HuH-7 (cell line): ENCODE results near the gene NFATC3.
A peak's percentile ranks its signal among the peaks of the same experiment; 100 is the strongest.

Experiments used
- DNase-seq: peaks from one replicate; pipeline ENCODE4 v3.0.0; 2011; ENCODE audit warnings: low spot score

Gene NFATC3

DNA sequence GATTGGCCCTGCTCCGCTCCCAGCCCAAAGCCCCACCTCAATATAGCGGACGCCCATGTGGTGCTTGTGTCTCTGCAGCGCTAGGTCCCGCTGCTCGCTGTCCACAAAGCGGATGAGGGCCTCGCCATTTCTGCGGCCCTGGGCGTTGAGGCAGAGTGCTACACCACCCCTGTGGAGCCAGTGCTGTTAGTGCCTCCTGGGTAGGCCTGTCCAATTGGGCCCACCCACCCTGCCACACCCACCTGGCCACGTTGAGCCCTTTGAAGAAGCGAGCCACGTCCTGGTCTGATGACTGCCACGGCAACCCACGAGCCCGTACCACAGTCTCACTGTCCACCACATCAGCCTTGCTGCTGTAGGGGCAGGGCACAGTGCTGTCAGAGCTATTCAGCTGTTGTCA lies 147.2 kb downstream of the NFATC3 start:
- DNase-seq, result no peak

DNA sequence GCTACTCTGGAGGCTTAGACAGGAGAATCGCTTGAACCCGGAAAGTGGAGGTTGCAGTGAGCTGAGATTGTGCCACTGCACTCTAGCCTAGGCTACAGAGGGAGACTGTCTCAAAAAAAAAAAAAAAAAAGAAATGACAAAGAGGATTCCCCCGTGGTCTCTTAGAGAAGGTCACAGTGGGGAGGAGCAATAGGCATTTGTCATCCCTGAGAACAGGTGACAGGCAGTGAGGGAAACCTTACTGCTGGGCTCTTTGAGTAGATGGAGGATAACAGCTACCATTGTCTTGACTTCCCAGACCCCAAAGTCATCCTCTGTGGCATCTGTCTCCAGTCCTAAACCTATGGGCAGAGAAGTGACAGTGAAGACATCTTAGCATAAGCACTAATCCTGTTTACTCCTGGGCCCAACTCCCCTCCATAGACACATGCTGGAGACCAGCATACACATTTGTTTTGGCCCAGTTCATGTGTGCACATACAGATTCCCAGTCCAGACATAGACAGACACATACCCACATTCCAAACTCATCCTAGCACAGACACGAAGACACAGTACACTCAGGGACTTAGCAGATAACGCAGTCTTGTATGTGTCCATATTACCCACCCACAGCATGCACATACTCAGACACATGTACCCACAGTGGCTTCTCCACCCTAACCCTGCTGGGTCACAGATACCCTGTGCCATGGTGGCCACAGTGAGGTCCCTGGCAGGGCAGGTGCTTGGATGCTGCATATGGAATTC lies 148.1 kb downstream of the NFATC3 start:
- no peak for DNase-seq

DNA sequence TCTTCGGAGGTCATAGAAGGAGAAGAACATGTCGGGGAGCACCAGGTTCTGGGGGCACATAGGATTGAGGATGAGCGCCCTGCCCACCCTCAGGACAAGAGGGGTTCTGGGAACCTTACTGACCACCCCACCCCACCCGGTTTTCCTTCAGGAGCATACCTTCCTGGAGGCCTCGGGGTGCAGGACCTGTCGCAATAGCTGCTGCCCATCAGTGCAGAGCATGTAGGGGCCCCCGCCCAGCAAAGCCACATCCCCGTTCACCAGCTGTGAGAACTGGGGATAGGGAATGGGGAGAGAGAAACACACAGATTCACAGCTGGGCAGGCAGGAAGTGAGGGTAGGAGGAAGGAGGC lies 148.6 kb downstream of the NFATC3 start:
- no peak for DNase-seq

DNA sequence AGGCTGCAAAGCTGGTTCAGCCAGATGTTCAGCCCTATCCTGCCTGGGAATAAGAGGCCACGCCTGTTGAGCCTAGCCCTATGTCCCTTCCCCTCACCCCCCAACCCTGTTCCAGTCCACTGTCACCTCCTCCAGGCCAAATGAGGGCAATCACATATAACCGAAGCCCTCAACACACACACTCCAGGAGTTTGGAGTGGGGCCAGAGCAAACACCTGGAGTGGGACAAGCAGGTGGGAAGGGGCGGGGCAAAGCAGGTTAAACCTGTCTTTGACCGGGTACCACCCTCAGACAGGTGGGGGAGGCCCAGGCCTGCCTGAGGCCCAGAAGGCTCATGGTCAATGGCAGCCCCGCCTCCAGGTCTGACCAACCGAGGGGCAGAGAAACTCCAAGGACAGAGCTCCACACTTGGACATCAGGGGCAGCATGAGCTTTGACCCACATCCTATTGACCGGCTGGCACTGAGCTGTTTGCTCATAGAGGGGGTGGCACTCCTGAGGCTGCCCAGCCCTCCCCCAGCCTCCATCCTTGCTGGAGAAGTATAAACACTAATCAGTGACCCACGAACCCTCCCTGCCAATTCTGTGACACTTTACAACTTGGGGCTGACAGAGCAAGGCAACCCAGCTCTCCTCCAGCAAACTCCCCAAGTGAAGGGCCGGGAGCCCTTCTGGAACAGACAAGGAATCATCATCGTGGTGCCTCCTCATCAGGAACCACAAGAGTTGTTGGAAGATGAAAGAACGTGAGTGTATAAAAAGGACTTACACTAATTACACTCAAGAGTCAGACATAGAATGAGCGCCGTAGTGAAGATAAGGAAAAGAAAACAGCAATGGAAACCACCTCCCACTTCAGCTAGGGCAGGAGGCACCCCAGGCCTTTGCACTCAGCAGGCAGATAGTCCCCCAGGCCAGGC lies 149.3 kb downstream of the NFATC3 start:
- DNase-seq, result no peak

DNA sequence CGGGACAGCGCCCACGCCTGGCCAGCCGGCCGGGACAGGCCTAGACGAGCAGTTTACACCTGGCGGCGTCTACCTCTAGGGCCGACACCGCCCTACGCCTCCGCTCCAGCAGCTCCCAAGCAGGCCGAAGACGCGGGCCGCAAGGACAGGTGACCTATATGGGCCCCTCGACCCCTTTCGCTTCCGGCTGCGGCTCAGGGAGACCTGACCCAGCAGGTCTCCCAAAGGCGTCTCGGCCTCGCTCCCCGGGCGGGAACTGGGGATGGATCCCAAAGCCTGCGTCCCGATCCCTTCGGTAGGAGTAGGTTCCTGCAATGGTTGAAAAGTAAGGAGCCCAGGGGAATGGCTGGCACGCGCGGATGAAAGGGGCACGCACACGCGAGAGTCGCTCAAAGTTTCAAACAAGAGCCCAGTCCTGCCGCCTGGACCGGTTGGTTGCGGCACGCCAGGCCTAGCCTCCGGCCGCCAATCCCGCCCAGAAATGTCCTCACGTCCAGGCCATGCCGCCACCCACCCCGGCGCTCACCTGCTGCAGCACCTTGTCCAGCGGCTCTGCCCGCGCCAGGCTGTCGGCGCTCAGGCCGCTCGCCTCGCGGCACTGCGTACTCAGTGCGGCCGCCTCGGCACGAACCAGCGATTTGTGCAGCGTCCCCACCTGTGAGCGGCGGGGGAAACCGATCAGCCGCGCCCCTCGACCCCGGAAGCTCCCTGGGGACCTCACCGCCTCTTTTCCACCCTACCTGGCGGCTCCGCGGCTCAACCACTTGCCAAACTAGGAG lies 150.1 kb downstream of the NFATC3 start:
- peak; percentile 68 for DNase-seq

DNA sequence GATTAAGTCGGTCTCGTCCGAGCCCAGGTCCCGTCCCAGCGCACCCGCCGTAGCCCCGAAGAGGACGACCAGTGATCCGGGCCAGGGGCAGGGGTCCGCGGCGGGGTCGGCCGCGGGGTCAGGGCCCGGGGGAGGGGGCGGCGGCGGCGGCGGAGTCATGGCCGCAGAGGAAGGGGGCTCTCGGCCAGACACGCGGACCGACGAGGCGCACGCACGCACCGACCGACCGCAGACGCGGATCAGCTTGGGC lies 150.6 kb downstream of the NFATC3 start, which contains the start of gene ESRP2:
Gene ESRP2, minus strand, starts transcription at position 241 of the 250 bp plus-strand sequence. Its CDS starts 82 bp downstream, at position 159.
- no peak for DNase-seq

DNA sequence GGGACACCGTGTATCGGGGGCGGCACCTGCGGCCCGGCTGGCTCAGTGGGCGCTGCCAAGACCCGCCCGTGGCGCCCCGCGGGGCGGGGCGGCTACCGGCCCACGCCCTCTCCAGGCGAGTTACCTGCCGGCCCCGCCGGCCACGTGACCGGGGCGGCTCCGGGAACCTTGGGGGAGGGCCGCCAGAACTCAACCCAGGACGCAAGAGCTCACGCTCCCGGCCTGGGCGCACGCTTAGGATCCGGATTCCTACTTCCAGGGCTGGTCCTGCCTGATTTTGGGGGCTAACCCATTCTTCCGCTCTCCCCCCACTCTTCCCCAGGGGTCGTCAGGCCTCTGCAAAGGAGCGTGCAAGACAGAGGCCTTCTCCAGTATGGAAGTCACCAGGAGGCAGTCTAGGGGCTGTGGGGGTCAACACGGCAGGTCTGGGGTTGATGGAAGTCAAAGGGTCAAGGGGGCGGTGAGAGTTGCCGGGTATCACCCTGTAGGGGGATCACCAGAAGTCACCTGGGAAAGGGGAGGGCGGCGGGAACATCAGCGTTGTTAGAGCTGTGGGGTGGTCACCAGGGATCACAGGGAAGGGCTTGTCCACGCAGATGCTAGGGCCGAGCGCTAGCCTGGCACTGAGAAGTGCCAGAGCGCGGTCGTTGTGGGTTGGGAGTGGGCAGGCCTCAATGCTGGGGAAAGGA lies 151.1 kb downstream of the NFATC3 start:
- DNase-seq, result peak; percentile 86

DNA sequence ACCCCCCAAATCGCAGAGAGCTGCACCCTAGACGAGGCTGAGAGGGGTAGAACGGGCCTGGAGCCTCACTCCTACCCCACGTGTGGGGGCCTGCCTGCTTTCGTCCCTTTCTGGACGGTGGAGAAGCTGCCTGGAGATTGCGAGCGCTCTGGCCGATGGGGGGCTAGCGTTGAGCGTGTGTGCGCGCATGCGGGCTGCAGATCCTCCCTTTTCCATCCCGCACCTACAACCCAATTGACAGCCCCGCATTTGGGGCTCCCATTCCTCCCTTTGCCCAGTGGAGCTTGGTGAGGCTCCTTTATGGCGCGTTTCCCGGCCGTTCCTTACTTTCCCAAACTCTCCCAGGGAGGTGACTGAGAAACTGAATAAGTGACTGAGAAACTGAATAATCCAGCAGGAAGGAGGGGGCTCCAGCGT lies 151.7 kb downstream of the NFATC3 start:
- DNase-seq, result peak; percentile 56

DNA sequence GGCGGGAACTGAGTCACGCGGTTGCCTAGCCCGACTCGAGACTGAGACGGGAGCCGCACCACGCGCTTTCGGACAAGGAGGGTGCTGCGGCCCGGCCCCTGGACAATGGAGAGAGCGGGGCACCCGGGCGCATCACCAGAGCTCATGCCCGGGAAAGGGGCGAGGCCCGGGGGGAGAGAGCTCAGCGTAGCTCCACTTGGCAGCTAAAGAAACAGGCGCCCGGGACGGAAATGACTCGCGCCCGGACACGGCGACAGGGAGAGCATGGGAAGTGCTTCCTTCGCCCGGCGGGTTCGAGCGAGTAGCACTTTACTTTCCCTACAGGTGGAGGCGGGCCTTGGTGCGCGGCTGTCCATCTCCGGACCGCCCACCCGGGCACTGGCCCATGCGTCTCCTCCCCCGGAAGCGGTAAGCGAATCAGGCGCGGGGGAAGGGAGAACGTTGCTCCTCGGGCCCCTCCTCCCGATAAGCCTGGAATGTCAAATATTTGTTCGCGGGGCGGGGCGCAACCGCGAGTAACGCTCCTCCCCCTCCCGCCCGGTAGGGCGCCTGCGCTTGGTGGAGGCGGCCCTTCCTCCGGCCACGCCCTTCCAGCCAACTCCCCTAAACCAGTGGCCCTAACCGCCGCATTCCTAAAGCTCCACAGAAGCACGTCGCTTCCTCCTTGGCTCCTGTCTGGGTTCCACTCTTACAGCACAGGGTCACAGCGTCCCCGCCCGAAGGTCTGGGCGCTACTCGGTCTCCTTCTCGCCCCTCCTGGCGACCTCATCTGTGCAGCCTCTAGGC lies 152.3 kb downstream of the NFATC3 start:
- DNase-seq, result peak; percentile 98

DNA sequence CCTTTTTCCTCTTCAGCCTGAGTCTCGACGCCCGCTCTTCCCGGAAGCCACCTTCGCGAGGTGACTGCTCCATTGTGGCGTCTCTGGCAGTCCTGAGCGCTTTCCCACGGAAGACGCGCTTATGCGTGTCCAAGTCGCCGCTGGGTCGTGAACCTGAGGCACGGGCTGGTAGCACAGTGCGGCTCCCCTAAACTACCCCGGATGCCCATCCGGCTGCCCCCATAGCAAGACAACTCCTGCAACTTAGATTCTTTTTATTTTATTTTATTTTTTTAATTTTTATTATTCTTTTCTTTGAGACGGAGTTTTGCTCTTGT lies 152.8 kb downstream of the NFATC3 start:
- no peak for DNase-seq

DNA sequence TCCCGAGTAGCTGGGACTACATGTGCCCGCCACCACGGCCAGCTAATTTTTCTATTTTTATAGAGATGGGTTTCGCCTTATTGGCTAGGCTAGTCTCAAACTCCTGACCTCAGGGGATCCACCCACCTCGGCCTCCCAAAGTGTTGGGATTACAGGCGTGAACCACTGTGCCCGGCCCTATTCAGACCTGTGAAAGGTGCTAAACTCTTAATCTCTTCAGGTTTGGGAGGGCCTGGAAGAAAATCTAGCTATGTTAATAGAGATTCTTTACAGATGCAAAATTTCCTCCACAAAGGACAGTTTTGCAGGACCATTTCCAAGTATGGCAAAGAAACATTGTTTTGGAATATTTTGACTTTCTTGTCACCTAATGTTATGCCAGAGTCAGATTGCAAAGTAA lies 156.9 kb downstream of the NFATC3 start:
- DNase-seq, result no peak

DNA sequence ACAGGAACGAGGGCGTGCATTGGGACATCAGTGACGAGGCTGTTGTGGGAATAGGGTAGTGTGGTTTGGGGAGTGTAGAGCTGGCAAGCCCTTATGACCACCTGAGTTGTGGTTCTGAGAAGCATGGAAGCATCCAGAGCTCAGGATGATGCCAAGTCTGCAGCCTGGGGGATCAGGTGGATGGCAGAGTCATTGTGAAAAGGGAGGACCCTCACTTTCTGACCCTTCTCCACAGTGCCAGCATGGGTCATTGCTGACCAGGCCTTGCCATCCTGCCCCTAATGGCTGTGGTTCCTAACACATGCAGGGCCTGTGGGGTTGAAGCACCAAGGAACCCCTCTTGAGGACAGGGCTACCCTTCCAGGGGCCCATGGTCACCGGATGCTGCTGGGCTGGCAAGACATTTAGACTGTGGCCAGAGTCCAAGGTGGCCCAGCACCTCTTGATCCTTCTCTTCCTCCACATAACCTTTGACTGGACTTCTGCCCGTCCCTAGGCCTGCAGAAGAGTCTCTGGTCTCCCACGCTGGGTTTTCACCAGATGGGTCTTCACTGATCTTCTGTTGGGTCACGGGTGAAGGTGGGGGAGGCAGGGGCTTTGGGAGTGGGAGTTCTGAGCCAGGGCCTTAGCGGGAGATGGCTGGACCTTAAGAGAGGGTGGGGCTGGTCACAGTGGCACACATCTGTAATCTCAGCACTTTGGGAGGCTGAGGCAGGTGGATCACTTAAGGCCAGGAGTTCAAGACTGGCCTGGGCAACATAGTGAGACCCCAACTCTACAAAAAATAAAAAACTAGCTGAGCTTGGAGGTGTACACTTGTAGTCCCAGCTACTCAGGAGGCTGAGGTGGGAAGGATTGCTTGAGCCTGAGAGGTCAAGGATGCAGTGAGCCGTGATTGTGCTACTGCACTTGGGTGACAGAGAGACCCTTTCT lies 158.0 kb downstream of the NFATC3 start:
- DNase-seq, result no peak

DNA sequence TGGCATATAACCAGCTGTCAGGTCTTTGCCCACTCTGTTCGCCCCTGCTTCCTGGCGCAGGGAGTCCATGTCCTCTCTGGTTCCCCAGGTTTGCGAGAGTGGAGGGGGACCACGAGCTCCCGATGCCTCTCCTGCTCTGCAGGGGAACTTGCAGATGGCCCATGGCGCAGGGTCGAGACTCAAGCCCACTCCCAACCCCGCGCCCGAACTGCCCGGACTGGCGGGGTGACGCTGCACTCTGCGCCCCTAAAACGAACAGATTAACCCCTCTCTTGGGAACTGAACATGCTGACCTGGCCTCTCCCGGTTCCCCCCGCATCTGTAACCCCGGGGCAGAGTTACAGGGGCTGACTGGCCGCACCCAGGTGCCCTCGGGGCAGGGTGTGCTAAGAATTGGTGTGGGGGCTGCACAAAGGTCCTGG lies 159.3 kb downstream of the NFATC3 start:
- DNase-seq, result no peak

DNA sequence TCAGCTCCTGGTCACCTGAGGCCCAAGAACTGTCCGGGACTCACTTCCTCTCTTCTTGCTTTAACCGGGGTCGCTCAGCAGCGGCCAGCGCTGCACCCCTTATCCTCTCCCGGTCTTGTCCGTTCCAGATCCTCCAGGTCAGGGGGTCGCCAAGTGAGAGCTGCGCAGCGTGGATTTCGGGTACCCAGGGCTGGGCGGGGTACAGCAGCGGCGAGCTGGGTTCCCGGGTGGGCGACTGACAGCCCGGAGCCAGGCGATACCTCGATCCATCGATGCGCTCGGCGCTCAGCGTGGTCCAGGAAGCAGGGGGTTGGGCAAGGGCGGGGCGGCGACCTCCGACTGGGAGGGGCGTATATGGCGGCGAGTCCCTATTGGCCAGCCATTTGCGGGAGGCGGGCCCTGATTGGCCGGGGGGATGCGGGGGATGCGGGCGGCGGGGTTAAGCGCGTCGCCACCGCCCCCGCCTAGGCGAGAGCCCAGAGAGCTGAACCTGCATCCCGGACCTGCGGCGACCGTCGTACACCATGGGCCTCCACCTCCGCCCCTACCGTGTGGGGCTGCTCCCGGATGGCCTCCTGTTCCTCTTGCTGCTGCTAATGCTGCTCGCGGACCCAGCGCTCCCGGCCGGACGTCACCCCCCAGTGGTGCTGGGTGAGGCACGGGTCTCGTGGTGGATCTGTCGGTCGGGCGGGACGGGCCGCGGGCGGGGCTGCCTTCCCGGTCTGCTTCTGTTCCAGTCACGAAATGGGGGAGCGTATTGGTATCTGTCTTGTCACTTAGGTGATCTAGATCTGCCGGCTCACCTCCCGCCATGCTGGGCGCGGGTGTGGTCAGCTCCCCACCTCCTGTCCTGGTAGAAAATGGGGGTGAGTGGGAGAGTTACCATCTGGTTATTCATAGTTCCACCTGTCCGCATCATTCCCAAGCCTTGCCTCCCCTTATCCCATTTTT lies 160.0 kb downstream of the NFATC3 start, which contains the start of gene PLA2G15:
Gene PLA2G15, plus strand, starts transcription at position 471 of the 951 bp plus-strand sequence. Its CDS starts 54 bp downstream, at position 525.
- peak; percentile 99 for DNase-seq

DNA sequence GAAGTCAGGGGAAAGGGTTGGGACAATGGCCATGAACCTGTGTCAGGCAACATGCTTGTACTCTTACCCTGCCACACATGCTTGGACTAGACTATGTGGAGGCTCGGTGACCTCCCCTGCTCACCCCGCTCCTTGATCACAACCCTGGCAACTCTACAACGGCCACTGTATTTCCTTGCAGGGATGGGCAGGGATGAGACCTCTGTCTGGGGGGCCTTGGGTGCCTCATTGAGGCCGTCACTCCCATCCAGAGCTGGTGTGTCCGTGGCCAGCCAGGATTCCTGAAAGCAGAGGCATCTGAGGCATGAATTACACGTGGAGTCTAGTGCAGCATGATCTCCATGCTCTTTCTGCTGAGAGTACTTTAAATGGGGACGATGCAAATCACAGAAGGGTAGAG lies 161.0 kb downstream of the NFATC3 start:
- DNase-seq, result no peak

DNA sequence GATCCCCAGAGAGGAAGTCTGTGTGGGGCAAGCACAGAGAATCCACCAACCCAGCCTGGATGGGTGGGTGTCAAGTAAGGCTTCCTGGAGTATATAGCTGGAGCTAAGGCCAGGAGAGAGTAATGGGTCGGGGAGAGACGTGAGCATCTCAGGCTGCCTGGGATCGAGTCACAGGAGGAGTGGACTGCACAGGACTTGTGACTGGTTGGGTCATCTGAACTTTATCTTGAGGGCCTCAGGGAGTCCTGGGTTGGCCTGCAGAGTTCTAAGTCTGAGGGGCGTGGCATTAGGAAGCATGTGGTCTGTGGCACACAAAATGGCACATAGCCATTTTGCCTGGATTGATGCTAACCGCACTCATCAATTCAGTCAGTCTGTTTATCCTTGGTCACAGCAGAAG lies 161.5 kb downstream of the NFATC3 start:
- no peak for DNase-seq

DNA sequence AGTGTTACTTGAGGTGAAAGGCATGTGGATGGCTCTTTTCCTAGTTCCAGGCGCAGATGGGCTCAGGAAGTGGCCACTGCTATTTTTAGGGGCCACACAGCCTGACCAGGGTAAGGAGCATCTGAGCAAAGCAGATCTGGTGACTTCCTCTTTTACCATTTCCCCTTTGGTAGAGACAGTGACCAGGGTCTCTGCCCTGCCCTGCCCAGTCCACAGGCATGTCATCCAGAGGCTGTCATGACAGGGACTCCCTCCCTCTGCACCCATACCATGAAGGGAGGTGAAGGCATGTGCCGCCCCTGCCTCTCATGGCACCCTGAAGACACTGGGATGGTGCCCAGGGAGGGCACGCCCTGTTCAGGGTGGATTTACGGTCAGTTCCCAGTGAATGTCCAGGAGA lies 162.2 kb downstream of the NFATC3 start:
- no peak for DNase-seq

DNA sequence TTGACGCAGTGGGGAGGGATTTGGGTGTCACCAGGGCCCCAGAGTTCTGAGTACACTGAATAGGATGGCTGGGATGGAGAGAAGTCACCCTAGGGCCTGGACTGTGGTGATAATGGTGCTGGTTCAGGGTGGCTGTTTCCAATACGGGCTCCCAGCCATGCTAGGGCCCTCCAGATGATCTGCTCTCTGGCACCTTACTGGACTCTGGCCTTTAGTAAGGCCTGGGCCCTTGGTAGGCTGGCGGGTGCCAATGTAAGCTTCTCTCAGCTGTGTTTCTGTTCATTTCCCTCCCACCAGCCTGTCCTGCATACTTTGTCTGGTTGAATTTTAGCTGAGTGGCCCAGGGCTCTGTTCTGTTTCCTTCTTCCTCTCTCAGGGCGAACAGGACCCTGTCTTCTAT lies 162.8 kb downstream of the NFATC3 start:
- no peak for DNase-seq

DNA sequence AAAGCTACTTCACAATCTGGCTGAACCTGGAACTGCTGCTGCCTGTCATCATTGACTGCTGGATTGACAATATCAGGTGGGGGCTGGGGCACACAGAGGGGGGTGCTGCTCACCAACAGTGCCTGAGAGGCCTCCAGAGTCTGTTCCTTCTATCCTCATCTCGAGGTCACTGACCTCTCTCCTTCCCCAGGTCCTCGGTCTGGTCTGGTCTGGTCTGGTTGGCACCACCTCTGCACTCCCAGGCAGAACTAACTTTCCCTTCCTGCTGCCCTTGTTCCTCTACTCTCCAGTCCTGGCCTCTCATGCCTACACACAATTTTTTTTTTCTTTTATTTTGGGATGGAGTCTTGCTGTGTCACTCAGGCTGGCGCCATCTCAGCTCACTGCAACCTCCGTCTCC lies 164.2 kb downstream of the NFATC3 start:
- DNase-seq, result no peak
